Kidney glomerular epithelial cell (primary cell): Measurements from ENCODE around the gene CCBE1.

Experiments
- DNase-seq: peaks from one replicate; lab custom pipeline; 2025; lab: John Stamatoyannopoulos, UW

The CCBE1 gene

GRCh38 chr18:59619816-59620215 lies 77.4 kb downstream of the CCBE1 start:
- DNase-seq: no peak

GRCh38 chr18:59617468-59617932 lies 79.7 kb downstream of the CCBE1 start:
- no peak for DNase-seq

- DNase-seq: no peak
Measured at GRCh38 chr18:59616501-59616900, 80.7 kb downstream of the CCBE1 start.

- no peak for DNase-seq
Measured at GRCh38 chr18:59613903-59614302, 83.3 kb downstream of the CCBE1 start.

GRCh38 chr18:59612381-59612780 lies 84.8 kb downstream of the CCBE1 start:
- no peak for DNase-seq

GRCh38 chr18:59610546-59611140 lies 86.6 kb downstream of the CCBE1 start:
- DNase-seq: no peak

- DNase-seq: no peak
Measured at GRCh38 chr18:59609654-59610053, 87.6 kb downstream of the CCBE1 start.

- DNase-seq: no peak
Measured at GRCh38 chr18:59607471-59607870, 89.8 kb downstream of the CCBE1 start.

- DNase-seq: no peak
Measured at GRCh38 chr18:59607078-59607379, 90.2 kb downstream of the CCBE1 start.

- no peak for DNase-seq
Measured at GRCh38 chr18:59606193-59607077, 90.8 kb downstream of the CCBE1 start.

GRCh38 chr18:59605633-59606192 lies 91.5 kb downstream of the CCBE1 start:
- peak; percentile 8 for DNase-seq

- no peak for DNase-seq
Measured at GRCh38 chr18:59604877-59605276, 92.3 kb downstream of the CCBE1 start.

- no peak for DNase-seq
Measured at GRCh38 chr18:59597049-59597448, 100.2 kb downstream of the CCBE1 start.

- DNase-seq: no peak
Measured at GRCh38 chr18:59593291-59593717, 103.9 kb downstream of the CCBE1 start.

- no peak for DNase-seq
Measured at GRCh38 chr18:59592624-59593023, 104.6 kb downstream of the CCBE1 start.

- no peak for DNase-seq
Measured at GRCh38 chr18:59582395-59582794, 114.8 kb downstream of the CCBE1 start.

GRCh38 chr18:59579509-59579908 lies 117.7 kb downstream of the CCBE1 start:
- no peak for DNase-seq

GRCh38 chr18:59577386-59577655 lies 119.9 kb downstream of the CCBE1 start:
- no peak for DNase-seq

- no peak for DNase-seq
Measured at GRCh38 chr18:59576541-59577385, 120.5 kb downstream of the CCBE1 start.

- no peak for DNase-seq
Measured at GRCh38 chr18:59575995-59576394, 121.2 kb downstream of the CCBE1 start.

- no peak for DNase-seq
Measured at GRCh38 chr18:59573962-59574361, 123.3 kb downstream of the CCBE1 start.

- DNase-seq: no peak
Measured at GRCh38 chr18:59571902-59572301, 125.3 kb downstream of the CCBE1 start.

GRCh38 chr18:59570796-59571195 lies 126.4 kb downstream of the CCBE1 start:
- no peak for DNase-seq
